ENCODE data around the gene HOXA10. TPM values are rescaled to one million over a fixed set of nuclear protein-coding genes. Genes with fewer than 3 reads are reported as not detected.

HOXA10 gene
- total RNA-seq, 4 donors from 2014 or later: 19.0 to 34.1 (median 24.9) TPM

GRCh38 chr7:27140126-27140857 is 33.8 kb downstream of the HOXA10 start:
- peak overlapping the region in 3 of 4 donors; percentile 74 to 77 (median 76) for H3K27ac ChIP-seq
- DNase-seq (ENCODE audit: low spot score in 2 of 2): no peak
- peak overlapping the region in 1 of 4 donors; percentile 28 for H3K4me3 ChIP-seq
- H3K4me1 ChIP-seq: peaks cover 0 to 68% (median 15%) of the 10 kb centered on the region in 4 donors
- peaks cover 0 to 30% (median 0%) of the 10 kb centered on the region in 3 donors for H3K36me3 ChIP-seq
- TF ChIP-seq POLR2A (IDR thresholded peaks at IDR 0.05) (no peak), CTCF (IDR thresholded peaks at IDR 0.05) (no peak), EP300 (IDR thresholded peaks at IDR 0.05) (no peak)
- peaks cover 0 to 85% of the 10 kb centered on the region in 2 donors for H3K27me3 ChIP-seq
- no peaks in the 10 kb centered on the region for H3K9me3 ChIP-seq
- 77 to 89% methylated on average over 15 of the region's 15 CpGs for WGBS, 2 donors

- TF ChIP-seq POLR2A (IDR thresholded peaks at IDR 0.05): no peak
- no peak for TF ChIP-seq CTCF (IDR thresholded peaks at IDR 0.05)
- TF ChIP-seq EP300 (IDR thresholded peaks at IDR 0.05): no peak
- DNase-seq (ENCODE audit: low spot score in 2 of 2): no peak
- H3K27me3 ChIP-seq: peaks cover 0 to 83% of the 10 kb centered on the region in 2 donors
- peak overlapping the region in 2 of 4 donors; percentile 24 to 28 for H3K4me3 ChIP-seq
- peaks cover 0 to 22% (median 0%) of the 10 kb centered on the region in 3 donors for H3K36me3 ChIP-seq
- H3K4me1 ChIP-seq: peaks cover 0 to 72% (median 19%) of the 10 kb centered on the region in 4 donors
- peak overlapping the region in 3 of 4 donors; percentile 74 to 77 (median 76) for H3K27ac ChIP-seq
- H3K9me3 ChIP-seq: no peaks in the 10 kb centered on the region
- 45 to 73% methylated on average over 40 to 53 of the region's 53 CpGs for WGBS, 2 donors
Observed at GRCh38 chr7:27139334-27140125, 34.6 kb downstream of the HOXA10 start.

- H3K4me3 ChIP-seq: peak overlapping the region in 2 of 4 donors; percentile 24 to 28
Observed at GRCh38 chr7:27138985-27139333, 35.2 kb downstream of the HOXA10 start.

GRCh38 chr7:27138472-27138871 is 35.6 kb downstream of the HOXA10 start:
- DNase-seq (ENCODE audit: low spot score in 2 of 2): no peak
- Histone ChIP-seq H3K36me3 (peaks cover 0 to 13% (median 0%) of the 10 kb centered on the region in 3 donors), H3K4me1 (peaks cover 0 to 70% (median 22%) of the 10 kb centered on the region in 4 donors), H3K4me3 (no peak overlapping the region), H3K9me3 (no peaks in the 10 kb centered on the region), H3K27ac (peak overlapping the region in 3 of 4 donors; percentile 74 to 77 (median 76)), H3K27me3 (peaks cover 0 to 73% of the 10 kb centered on the region in 2 donors)
- TF ChIP-seq EP300 (IDR thresholded peaks at IDR 0.05): no peak
- no peak for TF ChIP-seq POLR2A (IDR thresholded peaks at IDR 0.05)
- no peak for TF ChIP-seq CTCF (IDR thresholded peaks at IDR 0.05)
- WGBS, 2 donors: 89 to 90% methylated on average over 1 of the region's 1 CpG

More at GRCh38 chr7:27138985-27139333, 35.2 kb downstream of the HOXA10 start:
- no peaks in the 10 kb centered on the region for H3K9me3 ChIP-seq
- H3K27me3 ChIP-seq: peaks cover 0 to 78% of the 10 kb centered on the region in 2 donors
- no peak for TF ChIP-seq POLR2A (IDR thresholded peaks at IDR 0.05)
- TF ChIP-seq CTCF (IDR thresholded peaks at IDR 0.05): no peak
- no peak for TF ChIP-seq EP300 (IDR thresholded peaks at IDR 0.05)
- H3K27ac ChIP-seq: peak overlapping the region in 3 of 4 donors; percentile 74 to 77 (median 76)
- peaks cover 0 to 16% (median 0%) of the 10 kb centered on the region in 3 donors for H3K36me3 ChIP-seq
- 64 to 78% methylated on average over 11 of the region's 11 CpGs for WGBS, 2 donors
- DNase-seq (ENCODE audit: low spot score in 2 of 2): no peak
- peaks cover 0 to 70% (median 22%) of the 10 kb centered on the region in 4 donors for H3K4me1 ChIP-seq
